HG03175 (cell line): ENCODE data around the gene STAM2.
"Not testable (repeated sequence)": the region's sequence is repeated elsewhere in the genome, so short reads cannot be mapped to it uniquely, and the experiment has no call there.

ENCODE experiments used
- ATAC-seq: cut with Tn5 transposase; IDR thresholded peaks from one replicate; pipeline ENCODE4 v1.9.1; 2021; ENCODE audit warnings: mild to moderate bottlenecking, moderate library complexity; ENCODE audit not compliant: unreplicated experiment

Gene STAM2

DNA sequence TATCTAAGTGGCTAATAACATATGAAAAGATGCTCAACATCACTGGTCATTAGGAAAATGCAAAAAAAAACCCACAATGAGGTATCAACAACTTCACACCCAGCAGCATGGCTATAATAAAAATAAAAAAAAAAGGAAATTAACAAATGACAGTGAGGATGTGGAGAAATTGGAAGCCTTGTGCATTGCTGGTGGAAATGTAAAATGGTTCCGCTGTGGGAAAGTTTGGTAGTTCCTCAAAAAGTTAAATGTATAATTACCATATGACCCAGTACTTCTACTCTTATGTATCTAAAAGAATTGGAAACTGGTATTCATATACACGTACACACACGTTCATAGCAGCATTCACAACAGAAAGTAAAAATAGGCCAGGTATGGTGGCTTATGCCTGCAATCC lies 61.2 kb downstream of the STAM2 start:
- no peak for ATAC-seq

DNA sequence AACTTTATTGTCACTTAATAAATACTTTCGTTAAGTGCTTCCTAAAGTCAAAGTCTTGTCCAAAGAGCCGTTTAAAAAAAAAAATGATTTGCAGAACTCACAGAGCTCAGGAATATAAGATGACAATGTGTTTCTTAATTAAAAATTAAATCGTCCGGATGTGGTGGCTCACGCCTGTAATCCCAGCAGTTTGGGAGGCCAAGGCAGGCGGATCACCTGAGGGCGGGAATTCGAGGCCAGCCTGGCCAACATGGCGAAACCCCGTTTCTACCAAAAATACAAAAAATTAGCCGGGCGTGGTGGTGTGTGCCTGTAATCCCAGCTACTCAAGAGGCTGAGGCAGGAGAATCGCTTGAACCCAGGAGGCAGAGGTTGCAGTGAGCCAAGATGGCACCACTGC lies 68.4 kb downstream of the STAM2 start:
- ATAC-seq: not testable (repeated sequence)

DNA sequence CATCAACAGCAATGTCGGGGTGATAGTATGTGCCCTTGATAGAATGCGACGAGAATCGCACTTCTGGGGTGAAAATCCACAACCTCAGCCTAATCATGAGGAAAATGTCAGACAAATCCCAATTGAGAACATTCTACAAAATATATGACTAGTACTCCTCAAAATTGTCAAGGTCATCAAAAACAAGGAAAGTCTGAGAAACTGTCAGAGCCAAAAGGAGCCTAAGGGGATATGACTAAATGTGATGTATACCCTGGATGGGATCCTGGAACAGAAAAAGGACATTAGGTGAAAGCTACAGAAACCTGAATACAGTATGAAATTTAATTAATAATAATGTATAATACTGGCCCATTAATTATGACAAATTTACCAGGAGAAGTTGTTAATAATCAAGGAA lies 69.1 kb downstream of the STAM2 start:
- ATAC-seq: no peak

- ATAC-seq: no peak
These were observed 72.3 kb downstream of the STAM2 start for GRCh38 chr2:152103271-152103670.

DNA sequence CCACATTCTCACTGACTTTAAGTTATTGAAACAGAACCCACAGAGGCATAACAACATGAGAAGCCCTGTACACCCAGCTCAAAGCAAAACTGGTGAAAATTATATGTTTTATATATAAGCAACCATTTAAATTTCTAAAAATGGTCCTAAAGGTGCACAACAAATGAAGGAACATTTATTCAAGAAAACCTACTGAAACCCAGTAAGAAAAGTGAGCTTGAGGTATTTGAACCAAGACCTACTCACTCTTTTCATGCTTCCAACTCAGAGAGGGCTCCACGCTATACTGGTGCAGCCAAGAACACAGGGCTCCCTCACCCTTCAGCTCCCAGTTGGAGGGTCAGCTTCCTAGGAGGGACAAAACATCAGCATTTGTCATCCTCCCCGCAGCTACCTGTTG lies 74.6 kb downstream of the STAM2 start:
- no peak for ATAC-seq

- no peak for ATAC-seq
These were observed 76.1 kb downstream of the STAM2 start for GRCh38 chr2:152099367-152100050.

- peak; percentile 35 for ATAC-seq
These were observed 76.8 kb downstream of the STAM2 start, which contains the start of gene CACNB4 for GRCh38 chr2:152098496-152099366. Gene CACNB4, minus strand, starts transcription at chr2:152099044.

- ATAC-seq: peak; percentile 40
These were observed 77.6 kb downstream of the STAM2 start for GRCh38 chr2:152097801-152098495.

DNA sequence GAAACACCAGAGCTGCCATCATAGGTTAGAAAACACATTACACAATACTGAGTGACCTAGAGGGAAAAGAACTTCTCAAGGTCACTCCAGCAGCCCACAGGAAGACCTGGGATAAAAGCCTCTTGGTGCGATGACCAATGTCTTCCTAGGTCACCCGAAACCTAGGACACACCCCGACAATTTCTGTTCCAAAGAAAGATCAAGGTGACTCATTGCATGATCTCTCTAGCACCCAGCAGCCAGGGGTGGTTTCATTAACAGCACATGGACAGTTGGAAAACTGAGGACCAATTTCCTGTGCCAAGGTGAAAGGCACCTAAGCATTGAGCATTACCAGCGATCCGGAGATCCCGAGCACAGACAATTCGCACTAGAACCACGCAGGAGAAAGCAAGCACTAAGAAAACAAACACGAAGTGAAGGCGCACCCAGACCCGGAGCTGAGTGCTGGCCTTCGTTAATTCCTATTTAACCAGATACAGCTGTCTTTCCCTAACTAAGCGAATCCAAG lies 78.2 kb downstream of the STAM2 start:
- ATAC-seq: no peak

DNA sequence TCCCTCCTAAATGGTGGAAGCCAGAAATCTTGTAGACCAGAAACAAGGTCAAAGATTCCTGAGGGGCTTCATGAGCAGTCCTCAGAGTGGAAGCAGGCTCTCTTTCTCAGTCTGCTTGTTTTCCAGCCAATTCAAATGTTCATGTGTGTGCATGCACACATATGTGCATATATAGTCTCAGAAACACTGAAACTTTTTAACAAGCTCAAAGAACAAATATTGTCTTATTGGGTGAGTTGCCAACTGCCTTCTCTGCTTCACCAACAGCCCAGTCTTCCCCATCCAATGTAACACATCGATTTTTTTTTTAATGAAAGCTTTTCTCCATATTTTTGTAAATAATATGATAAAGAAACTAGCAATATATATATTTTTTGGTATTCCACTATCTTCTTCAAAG lies 80.4 kb downstream of the STAM2 start:
- no peak for ATAC-seq

GRCh38 chr2:152094014-152094413 lies 81.5 kb downstream of the STAM2 start:
- ATAC-seq: no peak

- no peak for ATAC-seq
These were observed 82.1 kb downstream of the STAM2 start for GRCh38 chr2:152093464-152093863.

- ATAC-seq: no peak
These were observed 83.5 kb downstream of the STAM2 start for GRCh38 chr2:152092095-152092494.

- ATAC-seq: not testable (repeated sequence)
These were observed 84.8 kb downstream of the STAM2 start for GRCh38 chr2:152090726-152091125.

DNA sequence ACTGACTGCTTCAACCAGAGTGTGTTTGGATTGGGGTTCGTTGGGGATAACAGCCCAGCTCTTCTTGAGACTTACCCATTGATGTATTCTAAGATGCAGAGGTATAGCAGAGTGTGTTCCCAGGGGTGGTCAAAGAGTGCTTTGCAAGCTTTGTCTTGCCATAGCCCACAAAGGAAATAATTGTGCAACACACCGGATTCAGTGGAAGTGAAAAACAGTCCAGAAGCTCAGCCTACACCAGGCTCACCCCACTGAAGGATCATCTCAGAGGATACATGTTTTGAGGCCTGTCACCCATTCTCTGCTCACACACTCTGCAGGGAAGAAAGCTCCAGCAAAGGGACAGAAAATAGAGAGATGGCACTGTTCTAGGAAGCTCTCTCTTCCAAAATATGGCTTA lies 86.3 kb downstream of the STAM2 start:
- no peak for ATAC-seq

DNA sequence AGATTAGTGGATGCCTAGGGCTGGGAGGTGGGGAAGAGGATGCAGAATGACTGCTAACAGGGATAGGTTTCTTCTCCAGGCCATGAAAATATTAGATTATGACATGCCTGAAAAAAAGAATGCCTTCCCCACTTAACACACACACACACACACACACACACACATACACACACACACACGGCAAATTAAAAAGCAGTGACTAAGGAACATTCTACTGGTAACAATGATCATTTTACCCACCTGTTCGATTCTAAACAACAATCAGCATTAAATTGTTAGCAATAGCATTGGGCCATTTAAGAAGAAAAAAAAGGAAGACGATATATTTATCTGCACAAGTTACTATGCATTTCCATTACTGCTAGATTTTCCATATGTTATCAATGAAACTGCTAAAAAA lies 87.6 kb downstream of the STAM2 start:
- no peak for ATAC-seq

DNA sequence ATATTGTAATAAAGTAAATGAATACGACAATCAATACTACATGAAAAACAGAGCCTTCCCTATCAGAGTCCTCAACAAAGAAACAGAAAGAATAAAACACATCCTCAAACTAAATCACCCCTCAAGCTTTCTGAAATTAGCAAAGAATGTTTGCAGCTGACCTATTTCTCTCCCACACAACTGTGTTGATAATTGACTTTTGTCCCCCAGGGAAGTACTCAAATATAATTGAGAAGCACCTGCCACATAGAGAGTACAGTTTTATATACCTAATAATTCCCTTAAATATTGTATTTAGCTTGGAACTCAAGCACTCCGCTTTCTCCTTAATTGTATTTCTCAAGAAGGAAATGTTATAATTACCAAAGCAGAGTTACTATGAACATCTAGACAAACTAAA lies 89.3 kb downstream of the STAM2 start:
- ATAC-seq: no peak

- no peak for ATAC-seq
These were observed 91.5 kb downstream of the STAM2 start for GRCh38 chr2:152084076-152084475.

DNA sequence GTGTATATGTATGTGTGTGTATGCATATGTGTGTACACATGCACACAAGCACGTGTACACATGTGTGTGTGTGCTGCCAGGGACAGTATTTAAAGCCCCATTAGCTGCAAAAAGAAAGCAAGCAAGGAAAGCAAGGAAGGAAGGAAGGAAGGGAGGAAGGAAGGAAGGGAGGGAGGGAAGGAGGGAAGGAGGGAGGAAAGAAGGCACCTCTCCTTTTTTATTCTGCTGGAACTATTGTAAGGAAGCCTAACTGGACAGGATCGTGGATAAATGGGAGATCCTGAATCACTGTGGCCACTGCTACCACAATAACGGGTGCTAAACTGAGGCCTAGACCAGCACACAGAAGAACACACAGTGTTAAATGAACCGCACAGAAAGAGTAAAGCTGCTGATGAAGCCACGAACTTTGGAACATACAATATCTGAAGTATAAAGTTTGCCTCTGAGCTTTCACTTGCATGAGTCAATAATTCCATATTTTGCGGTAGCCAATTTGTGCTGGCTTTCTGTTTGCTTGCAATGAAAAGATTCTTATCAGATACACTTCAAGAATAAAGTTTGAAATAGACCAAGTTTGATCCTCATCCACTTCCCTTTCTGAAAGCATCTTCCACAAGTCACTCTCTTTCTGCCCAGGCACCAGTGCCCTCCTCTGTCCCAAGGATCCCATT lies 92.2 kb downstream of the STAM2 start:
- no peak for ATAC-seq

- peak; percentile 89 for ATAC-seq
These were observed 96.9 kb downstream of the STAM2 start for GRCh38 chr2:152078662-152079061.

DNA sequence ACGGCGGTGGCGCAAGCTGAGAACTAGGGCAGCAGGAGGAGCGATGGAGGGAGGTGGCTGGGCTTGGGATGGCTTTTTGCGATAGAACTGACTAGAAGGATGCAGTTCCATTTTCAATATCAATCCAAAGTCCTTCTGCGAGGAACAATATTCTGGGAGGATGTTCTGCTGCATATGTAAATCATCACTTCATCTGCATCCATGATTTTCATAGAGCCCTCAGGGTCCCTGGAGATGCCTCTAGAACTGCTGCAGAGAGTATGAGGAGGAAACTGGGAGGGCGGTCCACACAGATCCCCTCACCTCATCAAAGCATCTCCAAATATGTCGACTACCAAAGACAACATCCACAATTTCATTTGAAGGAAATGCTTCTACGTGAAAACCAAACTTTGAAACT lies 97.5 kb downstream of the STAM2 start:
- no peak for ATAC-seq
